PC-3 (cell line): ENCODE data around the gene KCNH4.

ENCODE experiments used
- EZH2 ChIP-seq: fragments of 300-600 bp; sonication (generic); IDR thresholded peaks from one replicate; pipeline ENCODE4 v1.6.1; 2017; ENCODE audit warnings: antibody characterized with exemption, mild to moderate bottlenecking, low read length; ENCODE audit not compliant: unreplicated experiment
- TF ChIP-seq, protein P1 (sequence below): fragments of 300-600 bp; sonication (generic); conservative IDR thresholded peaks from 2 replicates; pipeline ENCODE4 v1.5.1; 2017; ENCODE audit warnings: antibody characterized with exemption, low read depth, mild to moderate bottlenecking, low read length

DNA sequence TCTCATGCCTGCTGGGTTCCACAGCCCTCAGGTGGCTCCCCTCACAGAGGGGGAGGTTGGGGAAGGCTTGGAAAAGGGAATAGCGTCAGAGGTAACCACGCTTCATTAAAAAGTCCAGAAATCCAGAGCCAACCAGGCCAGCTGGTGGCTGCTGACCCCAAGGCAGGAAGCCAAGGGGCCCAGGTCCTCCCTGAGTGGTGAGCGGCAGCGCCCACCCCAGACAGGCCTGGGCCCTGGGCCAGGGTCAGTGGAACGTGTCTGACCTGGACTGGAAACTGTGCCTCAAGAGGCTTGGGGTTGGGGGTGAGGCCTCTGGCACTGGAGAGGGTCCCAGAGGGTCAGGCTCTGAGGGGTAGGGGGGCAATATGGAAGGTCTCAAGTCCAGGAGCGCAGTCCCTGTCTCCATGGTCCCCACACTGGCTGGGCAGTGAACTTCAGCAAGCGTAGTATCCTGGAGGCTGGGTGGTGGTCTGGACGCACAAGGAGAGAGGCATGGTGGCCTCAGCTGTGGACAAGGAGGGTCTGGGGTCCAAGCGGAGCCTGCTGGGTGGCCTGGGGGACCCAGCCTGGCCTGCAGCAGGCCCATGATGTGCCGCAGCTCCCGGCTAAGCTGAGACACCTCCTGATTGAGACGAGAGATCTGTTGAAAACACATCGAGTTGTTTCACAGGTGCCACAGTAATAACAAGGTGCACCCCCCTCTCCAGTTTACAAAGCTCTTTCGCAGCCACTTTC is 21.0 kb downstream of the KCNH4 start:
- TF ChIP-seq, protein P1, sequence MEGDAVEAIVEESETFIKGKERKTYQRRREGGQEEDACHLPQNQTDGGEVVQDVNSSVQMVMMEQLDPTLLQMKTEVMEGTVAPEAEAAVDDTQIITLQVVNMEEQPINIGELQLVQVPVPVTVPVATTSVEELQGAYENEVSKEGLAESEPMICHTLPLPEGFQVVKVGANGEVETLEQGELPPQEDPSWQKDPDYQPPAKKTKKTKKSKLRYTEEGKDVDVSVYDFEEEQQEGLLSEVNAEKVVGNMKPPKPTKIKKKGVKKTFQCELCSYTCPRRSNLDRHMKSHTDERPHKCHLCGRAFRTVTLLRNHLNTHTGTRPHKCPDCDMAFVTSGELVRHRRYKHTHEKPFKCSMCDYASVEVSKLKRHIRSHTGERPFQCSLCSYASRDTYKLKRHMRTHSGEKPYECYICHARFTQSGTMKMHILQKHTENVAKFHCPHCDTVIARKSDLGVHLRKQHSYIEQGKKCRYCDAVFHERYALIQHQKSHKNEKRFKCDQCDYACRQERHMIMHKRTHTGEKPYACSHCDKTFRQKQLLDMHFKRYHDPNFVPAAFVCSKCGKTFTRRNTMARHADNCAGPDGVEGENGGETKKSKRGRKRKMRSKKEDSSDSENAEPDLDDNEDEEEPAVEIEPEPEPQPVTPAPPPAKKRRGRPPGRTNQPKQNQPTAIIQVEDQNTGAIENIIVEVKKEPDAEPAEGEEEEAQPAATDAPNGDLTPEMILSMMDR = no peak
- no peak for TF ChIP-seq EZH2
